Liver (tissue), 3 donors: Measurements from ENCODE around the gene PKNOX1.

Source experiments
- ATF3 ChIP-seq: IDR thresholded peaks from 2 replicates; pipeline ENCODE4 v1.6.1; 2016; ENCODE audit warnings: antibody characterized with exemption
- FOXA1 ChIP-seq: IDR thresholded peaks from 2 replicates; pipeline ENCODE4 v1.6.1; 2016; ENCODE audit warnings: antibody characterized with exemption
- MAX ChIP-seq: IDR thresholded peaks from 2 replicates; pipeline ENCODE4 v1.6.1; 2016; ENCODE audit warnings: antibody characterized with exemption
- TF ChIP-seq, protein P1 (sequence below): fragments of 150-350 bp; IDR thresholded peaks from 2 replicates; pipeline ENCODE4 v1.5.1; 2017; ENCODE audit warnings: improper control_type of control experiment, low read depth, low read length; ENCODE audit not compliant: missing input control
- TF ChIP-seq, protein P2 (sequence below): IDR thresholded peaks from 2 replicates; pipeline ENCODE4 v1.6.1; 2016; ENCODE audit warnings: antibody characterized with exemption, mild to moderate bottlenecking
- donor health status: healthy.
- donor health status: healthy.

- TF ChIP-seq, protein P1, sequence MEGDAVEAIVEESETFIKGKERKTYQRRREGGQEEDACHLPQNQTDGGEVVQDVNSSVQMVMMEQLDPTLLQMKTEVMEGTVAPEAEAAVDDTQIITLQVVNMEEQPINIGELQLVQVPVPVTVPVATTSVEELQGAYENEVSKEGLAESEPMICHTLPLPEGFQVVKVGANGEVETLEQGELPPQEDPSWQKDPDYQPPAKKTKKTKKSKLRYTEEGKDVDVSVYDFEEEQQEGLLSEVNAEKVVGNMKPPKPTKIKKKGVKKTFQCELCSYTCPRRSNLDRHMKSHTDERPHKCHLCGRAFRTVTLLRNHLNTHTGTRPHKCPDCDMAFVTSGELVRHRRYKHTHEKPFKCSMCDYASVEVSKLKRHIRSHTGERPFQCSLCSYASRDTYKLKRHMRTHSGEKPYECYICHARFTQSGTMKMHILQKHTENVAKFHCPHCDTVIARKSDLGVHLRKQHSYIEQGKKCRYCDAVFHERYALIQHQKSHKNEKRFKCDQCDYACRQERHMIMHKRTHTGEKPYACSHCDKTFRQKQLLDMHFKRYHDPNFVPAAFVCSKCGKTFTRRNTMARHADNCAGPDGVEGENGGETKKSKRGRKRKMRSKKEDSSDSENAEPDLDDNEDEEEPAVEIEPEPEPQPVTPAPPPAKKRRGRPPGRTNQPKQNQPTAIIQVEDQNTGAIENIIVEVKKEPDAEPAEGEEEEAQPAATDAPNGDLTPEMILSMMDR, result no peak
- TF ChIP-seq MAX (no peak), ATF3 (no peak), FOXA1 (no peak)
- TF ChIP-seq, protein P2, sequence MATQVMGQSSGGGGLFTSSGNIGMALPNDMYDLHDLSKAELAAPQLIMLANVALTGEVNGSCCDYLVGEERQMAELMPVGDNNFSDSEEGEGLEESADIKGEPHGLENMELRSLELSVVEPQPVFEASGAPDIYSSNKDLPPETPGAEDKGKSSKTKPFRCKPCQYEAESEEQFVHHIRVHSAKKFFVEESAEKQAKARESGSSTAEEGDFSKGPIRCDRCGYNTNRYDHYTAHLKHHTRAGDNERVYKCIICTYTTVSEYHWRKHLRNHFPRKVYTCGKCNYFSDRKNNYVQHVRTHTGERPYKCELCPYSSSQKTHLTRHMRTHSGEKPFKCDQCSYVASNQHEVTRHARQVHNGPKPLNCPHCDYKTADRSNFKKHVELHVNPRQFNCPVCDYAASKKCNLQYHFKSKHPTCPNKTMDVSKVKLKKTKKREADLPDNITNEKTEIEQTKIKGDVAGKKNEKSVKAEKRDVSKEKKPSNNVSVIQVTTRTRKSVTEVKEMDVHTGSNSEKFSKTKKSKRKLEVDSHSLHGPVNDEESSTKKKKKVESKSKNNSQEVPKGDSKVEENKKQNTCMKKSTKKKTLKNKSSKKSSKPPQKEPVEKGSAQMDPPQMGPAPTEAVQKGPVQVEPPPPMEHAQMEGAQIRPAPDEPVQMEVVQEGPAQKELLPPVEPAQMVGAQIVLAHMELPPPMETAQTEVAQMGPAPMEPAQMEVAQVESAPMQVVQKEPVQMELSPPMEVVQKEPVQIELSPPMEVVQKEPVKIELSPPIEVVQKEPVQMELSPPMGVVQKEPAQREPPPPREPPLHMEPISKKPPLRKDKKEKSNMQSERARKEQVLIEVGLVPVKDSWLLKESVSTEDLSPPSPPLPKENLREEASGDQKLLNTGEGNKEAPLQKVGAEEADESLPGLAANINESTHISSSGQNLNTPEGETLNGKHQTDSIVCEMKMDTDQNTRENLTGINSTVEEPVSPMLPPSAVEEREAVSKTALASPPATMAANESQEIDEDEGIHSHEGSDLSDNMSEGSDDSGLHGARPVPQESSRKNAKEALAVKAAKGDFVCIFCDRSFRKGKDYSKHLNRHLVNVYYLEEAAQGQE, result no peak
These were observed 32.5 kb downstream of the PKNOX1 start for GRCh38 chr21:43006874-43007208.
